CD1c-positive myeloid dendritic cell (primary cell): Measurements from ENCODE around the gene GPC6.
"Not testable (repeated sequence)": the region's sequence is repeated elsewhere in the genome, so short reads cannot be mapped to it uniquely, and the experiment has no call there.

Source experiments
- DNase-seq: peaks from one replicate; pipeline ENCODE4 v3.0.0-alpha.2; 2016; ENCODE audit errors: extremely low spot score

GPC6 gene

DNA sequence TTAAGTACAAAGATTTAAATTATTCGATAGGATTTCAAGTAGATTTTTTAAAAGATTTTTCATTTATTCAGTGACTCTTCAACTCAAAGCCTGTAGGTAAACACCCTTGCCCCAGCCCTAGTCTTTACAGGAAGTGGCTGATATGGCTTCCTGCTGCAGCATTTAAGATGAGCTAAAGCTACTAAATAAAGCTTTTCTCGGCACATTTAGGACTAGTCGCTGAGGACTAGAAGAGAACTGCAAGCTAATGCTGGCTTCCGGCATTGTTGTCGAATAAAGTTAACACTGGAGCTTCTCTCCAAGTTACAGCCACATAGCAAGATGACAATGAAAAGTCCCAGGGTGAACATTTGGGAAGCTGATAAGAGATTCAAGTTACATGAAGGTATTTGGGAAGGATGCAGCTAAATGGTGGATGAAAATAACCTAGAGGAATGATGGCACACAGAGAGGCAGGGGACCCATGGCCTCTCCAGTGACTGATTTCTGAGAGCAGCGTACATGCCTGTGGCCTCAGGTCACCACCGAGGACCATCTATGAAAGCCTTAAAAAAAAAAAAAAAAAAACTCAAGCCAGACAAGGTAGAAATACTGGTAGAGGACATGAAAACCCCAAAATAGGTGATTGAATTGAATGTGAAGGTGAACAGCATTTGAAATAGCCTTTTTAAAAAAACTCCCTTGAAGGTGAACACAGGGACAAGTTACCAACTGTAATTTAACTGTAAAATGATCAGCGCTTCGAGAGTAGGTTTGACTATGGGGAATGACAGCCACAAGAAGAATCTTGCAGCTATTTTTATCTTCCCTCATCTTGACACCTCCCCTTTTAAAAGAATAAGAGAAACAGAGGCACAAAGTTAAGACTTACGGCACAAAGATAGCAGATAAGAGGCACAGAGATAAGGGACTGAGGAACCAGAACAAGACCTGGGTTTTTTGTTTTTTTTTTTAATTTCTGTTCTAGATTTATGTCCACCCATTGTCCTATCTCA lies 1097.5 kb downstream of the GPC6 start:
- DNase-seq: peak; percentile 10

DNA sequence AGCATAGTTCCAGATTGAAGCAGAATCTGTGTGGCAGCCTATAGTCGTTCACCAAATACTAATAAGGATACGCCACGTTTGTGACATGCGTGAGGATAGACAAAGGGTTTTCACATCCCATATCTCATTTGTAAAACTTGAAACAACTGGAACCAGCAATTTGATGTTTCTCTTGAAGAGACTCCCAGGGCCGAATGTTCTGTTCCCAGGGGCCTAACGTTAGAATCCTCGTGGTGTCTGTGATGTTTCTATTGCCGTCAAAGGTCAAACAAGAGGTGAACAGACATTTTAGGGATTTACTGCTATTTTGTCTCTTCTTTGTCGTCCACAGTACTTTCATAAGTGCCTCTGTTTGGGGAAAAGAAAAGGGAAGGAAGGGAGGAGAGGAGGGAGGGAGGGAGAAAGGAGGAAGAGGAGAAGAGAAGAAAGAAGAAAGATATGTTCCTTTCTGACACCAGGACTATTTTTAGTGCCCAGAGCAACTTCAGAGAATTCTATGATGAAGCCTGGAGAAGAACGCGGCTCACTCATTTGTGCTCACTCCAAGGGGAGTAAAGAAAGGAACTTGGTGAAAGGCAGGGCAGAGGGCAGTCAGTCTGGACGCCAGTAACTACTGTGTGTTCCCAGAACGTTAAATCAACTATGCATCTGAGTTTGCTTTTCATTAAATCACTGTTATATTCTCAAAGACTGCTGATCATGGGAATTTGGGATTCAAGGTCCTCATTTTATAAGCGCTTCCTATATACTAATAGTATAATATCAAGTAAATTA lies 1098.3 kb downstream of the GPC6 start:
- no peak for DNase-seq

DNA sequence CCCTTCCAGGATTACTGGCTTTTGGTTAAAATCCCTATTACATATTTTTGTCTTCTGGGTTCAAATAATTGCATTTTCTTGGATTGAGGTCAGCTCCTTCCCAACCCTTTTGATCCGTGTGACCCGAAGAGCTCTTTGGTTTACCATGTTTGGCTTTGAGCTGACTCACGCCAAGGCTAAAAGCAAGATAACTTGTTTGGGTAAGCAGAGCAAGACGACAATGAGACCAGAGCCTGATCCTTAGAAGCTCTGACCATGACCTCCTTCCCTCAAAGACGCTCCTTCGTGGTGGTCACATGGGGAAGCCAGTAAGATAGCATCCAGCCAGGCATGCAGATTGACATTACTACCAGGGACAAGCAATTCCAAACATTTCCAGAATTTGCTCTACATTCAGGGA lies 1099.0 kb downstream of the GPC6 start:
- no peak for DNase-seq

DNA sequence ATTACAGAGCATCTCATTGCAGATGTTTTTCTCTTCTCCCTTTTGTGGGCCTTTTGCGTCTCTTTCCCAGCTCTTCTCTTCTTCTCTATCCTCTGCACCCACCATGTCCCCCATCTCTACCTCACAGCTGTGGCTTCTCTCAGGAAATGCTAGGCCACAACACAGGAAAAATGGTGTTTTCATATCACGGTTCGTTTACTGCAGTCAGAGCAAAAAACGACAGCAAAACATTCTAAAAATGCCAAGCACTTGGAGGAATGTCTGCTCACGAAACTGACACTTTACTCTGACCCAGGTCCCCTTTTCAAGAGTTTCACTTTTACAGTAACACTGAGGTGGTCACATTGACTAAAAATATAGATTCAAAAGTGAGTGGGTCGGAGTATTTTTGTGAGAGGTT lies 1100.7 kb downstream of the GPC6 start:
- DNase-seq: no peak

DNA sequence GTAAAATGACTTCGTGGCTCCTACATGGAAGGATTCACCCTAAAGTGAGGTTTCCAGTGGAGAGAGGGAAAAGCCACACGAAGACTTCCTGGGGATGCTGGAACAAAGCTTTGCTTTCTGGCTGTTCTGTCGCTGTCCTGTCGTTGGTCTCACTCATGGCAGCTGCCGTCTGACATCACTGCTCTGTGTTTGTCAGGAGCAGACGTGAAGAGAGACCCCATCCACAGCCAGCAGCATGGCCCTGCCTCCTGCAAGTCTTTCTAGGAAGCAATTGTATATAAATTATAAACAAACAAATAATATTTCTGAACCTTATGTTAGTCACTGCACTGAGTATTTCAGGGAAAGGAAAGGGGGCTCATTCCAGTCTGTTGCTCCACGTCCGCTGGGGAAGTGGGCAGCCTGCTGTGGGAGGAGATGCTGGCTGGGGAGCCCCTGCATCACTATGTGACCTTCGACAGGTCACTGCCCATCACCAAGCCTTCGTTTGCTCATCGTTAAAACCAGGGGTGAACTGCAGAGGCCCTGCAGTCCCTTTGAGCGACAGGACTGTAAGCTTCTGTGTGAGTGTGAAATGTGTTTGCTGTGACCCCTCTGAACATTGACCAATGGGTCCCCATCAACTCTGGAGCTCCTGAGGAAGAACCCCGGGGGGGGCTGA lies 1101.9 kb downstream of the GPC6 start:
- DNase-seq: no peak

DNA sequence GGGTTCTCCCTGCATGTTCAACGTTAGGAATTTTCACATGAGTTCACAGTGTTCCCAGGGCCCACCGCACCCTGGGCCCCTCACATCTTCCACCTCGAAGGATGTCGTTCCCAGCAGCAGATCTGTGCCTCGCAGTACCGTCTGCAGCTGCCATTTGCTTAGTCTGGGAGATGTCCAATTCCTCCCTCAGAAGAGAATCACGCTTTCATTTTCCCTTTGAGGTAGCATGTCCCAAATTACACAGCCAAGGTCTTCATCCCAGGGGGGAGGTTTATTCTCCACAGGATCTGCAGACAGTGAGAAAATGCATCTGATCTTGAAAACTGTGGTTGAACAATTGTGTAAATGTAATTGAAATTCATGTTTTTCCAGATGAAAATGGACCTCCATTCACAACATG lies 1102.7 kb downstream of the GPC6 start:
- no peak for DNase-seq

DNA sequence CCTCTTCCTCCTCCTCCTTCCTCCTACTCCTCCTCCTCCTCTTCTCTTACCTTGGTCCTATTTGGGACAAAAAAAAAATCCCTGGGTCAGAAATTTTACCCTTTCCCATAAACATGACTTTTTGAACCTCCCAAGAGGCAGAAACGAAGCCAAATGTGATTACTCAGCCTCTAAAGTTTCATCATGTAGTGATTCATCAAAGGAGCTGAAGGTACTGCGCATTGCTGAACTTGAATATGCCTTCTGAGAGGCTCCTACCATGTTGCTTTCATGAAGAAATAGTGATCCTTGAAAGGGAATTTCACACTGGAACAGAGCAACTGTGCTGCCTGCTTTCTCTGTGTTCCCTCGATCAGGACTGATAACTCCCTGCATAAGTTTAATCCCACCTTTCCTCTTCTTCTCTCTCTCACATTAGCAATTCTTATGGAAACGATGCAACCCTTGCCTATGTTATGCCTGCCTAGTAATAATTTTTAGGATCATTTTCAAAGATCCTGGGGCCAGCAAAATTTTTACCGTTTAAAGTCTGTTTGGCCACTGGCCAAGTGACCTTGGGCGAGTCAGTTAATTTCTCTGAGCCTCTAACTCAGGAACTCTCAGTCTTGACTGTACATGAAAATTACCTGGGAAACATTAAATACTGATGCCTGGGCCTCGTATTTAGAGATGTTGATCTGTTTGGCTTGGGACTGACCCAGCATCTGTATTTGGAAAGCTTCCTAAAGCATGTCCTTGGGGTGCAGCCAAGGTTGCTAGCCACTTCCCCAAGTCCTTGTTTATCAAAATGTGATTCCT lies 1103.3 kb downstream of the GPC6 start:
- DNase-seq: no peak

DNA sequence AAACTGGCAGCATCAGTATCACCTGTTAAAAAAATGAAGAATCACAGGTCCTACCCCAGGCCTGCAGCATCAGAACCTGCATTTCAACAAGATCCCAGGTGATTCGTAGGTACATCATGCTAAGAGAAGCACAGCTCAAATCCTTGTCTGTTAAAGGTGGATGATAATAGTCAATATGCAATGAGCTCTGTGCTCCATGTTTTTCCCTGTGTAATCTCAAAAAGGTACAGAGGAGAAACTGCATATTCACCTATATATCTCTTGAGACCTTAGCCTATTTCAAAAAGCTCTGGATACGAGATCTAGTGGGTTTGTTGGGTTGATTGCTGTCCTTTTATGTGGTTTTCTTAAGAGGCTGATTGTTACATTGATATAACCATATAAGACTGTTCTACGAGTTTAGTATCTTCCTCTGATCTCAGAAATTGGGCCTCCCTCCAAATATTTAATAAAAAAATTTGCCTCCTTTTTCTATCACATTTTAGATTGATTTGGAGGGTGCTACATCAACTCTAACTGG lies 1104.0 kb downstream of the GPC6 start:
- no peak for DNase-seq

DNA sequence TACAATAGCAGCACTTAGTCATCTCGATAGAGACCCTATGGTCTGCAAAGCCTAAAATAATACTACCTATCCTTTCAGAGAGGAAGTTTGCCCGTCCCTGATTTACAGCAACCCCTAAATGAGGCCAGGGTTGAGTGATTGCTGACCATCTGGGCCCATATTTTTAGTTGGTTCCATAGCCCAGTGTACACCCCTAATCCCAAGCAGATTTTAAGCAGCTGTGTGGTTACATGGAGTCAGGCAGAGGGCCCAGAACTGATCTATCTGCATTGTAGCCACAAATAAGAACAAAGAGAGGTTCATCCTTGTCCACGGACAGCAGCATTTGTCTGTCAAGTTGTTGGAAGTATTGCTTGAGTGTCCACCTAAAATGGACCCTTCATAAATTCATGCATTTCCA lies 1104.7 kb downstream of the GPC6 start:
- no peak for DNase-seq

DNA sequence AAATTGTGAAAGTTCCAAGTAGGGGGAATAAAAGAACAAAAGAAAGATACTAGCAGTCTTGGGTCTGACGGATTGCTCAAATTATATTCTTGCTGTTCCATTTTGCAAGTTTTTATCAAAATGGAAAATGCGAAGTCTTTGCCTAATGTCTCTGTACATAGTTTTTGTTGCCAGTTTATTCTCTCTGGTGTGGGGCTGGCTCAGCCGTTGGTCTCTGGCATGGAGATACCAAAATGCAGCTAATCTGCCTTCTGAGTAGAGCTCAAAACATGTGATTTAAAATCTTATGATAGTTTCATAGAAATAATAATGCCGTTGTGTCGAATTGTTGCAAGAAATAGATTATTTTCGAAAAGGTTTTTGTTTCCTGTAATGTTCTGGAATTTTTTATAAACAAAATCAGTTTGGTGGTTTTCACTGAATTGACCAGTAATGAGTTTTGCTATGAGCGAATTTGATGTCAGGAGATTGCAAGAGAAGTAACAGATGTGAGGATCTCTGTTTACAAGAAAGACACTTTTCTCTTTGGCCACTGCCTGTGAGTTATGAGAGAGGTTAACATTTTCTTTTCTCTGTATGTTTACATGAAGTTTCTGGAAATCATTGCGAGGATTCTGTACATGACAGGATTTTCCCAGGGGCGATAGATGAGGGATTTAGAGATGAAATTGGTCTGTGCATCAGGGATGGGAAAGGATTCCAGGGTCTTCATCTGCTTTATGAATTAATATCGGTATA lies 1105.9 kb downstream of the GPC6 start:
- DNase-seq: no peak

DNA sequence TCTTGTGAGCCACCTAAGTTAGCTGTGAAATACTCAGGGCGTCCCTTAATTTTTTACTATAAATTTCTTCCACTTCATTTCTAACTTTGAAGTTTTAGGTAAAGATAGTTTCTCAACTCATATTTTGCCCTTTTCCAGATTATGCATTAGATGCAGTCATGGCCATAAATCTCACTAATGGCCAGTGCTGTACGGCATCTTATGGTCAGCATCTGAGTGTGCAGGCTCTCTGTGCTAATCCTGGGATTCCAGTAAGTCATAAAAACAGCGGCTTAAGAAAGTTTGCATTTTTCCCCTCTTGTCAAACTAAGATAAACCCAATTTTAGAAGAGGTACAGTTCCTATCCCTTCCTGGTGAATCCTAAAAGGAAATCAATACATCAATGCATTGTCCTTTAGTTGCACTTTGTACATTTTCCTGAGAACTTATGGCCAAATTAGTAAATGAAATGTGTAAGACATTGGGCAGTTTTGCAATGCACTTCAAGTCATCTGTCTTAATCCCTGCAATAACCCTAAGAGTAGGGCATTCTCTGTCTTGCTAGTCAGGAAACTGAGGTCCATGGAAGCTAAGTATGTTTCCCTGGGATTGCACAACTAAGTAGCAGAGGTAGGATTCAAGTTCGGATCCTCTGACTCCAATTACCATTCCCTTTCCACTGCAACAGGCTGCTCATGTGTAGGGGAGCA lies 1106.7 kb downstream of the GPC6 start:
- no peak for DNase-seq

DNA sequence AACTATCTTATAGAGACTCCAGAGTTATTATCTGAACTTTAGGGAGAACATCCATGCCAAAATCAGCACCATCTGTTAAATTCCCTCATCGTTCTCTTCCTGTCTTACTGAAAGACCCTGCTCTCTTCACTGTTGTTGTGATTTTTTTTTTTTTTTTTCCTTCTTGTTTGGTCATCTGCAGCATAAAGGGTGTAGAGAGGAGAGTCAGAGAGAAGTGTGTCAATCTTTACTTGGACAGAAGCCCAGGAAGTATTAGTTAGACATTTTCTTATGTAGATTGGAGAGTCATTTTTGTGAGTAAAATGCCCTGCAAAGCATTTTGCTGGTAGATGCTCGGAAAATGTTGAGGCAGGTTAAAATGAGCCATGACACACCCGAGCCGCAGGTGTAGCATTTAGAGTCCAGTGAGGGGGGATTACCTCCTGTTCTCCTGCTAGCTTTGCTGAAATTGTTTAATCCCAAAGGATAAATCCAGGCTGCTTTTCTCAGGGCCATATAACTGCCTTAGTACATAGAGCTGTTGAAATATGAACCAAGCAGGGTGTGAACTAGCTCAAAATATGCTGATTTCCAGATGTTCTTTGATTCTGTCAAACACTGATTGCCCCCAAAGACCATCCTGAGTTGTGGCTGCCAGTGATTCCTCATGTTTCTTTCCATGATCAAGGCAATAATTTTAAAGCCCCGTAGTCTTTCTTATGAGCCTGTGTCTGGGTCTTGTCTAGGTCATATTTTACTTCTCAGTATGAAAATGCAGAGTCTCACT lies 1109.3 kb downstream of the GPC6 start:
- no peak for DNase-seq

DNA sequence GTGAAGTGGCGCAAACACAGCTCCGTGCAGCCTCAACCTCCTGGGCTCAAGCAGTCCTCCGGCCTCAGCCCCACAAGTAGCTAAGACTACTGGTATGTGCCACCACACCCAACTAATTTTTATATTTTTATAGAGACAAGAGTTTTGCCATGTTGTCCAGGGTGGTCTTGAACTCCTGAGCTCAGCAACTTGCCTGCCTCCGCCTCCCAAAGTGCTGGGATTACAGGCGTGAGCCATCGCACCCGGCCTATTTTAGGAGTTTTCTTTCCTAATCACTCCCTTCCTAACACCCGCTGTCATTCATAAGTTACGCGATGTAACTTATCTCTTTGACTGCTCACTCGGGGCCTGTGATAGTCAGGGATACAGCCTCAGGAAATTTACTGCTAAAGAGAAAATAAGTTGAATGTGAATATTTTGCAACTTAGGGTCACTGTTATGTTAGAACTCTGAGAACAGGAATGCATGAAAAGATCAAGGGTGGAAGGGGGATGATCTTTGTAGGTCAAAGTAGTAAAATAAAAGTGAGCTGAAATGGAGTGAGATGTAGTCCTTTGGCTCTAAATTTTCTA lies 1112.6 kb downstream of the GPC6 start:
- no peak for DNase-seq

DNA sequence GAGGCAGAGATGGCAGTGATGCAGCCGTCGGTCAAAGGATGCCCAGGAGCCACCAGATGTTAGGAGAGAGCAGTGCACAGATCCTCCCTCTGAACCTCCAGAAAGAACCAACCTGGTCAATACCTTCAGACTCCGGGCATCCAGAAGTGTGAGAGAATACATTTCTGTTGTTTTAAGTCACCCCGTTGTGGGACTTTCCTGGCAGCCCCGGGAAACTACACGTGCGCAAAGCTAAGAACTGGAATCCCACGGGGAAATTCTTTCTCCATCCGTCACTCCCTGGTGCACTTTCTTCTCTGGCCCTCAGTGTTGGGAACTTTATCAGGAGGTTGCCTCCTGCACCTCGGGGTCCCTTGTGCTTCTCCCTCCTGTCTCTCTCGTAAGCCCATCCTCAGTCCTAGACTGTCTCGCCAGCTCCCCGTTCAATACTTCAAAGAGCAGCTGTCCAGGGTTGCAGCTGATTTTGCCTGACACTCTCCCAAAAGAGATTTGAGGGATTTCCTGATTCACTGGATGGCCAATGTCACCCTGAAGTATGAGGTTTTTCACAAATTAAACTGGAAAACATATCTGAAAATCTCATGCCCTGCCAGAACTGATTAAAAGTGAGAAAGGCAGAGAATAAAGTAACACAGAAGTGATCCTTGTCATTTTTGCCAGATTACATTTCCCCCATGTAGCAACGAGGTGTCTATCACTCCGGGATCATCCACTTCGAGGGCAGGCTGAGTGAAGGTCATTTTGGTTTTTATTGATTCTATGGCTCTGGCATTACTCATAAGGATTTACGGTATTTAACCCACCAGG lies 1116.0 kb downstream of the GPC6 start:
- DNase-seq: no peak

DNA sequence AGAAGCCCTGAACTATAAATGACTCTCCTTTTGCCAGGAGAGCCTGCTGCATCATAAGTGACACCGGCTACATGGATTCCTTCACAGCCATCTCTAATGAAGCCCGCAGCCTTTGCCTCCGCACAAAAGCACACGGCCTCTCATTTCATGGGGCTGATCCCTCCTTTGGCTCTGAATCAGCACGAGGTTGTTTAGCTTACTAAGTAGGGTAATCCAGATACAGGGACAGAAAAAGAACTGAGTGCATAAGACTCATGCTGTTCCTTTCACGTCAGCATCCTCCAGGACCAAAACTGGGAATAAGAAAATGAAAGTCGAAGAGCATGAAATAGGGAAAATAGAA lies 1116.6 kb downstream of the GPC6 start:
- DNase-seq: no peak

DNA sequence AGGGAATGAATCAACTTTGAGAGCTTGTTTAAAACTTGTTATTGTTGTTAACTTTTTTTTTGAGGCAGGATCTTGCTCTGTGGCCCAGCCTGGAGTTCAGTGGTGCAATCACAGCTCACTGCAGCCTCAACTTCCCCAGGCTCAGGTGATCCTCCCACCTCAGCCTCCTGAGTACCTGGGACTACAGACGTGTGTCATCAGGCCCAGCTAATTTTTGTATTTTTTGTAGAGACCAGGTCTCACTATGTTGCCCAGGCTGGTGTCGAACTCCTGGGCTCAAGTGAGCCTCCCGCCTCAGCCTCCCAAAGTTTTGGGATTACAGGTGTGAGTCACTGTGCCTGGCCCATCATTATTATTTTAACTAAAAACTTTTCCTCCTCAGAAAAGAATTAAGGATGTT lies 1117.1 kb downstream of the GPC6 start:
- not testable (repeated sequence) for DNase-seq

DNA sequence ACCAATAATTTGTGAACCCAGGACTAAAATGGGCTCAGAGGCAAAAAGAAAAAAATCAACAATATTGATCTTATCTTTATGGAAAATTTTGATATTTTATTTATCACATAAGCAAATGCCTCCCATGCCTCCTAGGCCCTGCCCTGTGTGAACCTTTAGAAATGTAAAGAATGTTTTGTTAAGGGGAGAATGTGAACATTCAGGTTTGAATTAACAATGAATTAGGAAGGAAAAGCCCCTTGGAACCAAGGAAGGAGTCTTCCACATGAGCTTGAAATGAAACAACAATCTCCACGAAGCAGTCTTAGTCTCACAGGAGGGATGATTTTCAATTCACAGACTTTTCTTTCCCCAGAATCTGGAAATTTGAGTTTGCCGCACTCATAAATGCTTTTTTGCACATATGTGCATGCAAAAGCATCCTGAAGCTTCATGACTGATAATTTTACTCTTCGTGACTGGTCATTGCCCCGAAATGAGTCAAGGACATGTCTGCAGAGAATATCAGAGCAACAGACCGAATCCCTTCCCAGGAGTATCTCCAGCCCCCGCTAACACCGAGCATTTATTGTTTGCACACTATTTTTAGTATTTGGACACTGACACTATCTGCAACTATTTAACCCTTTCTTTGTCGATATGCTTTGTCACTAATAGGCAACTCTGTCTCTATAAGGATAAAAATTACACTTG lies 1117.7 kb downstream of the GPC6 start:
- no peak for DNase-seq
